B cell (primary cell): Measurements from ENCODE around the gene ARID3A. TPM values are rescaled to one million over a fixed set of nuclear protein-coding genes. Genes with fewer than 3 reads are reported as not detected.

Source experiments
- ATAC-seq: fragments of 200-7000 bp; cut with Tn5 transposase; one replicate; pipeline ENCODE4 v1.10.0; 2021; ENCODE audit warnings: low read depth, mild to moderate bottlenecking, moderate number of reproducible peaks, moderate library complexity
- CTCF ChIA-PET: fragments of 350-600 bp; sonication (Branson Sonifier 250); formaldehyde crosslinking; loops from one replicate; lab custom pipeline; 2021; ENCODE audit warnings: antibody characterized with exemption, inconsistent platforms; lab: Charles Lee
- POLR2A ChIA-PET: fragments of 350-600 bp; sonication (Branson Sonifier 250); formaldehyde crosslinking; loops from one replicate; lab custom pipeline; 2021; ENCODE audit warnings: antibody characterized with exemption; lab: Charles Lee
- DNase-seq: peaks from one replicate; pipeline ENCODE4 v3.0.0; 2013
- H2AFZ ChIP-seq: 2 replicates; pipeline ENCODE4 v1.6.1; 2012; ENCODE audit warnings: mild to moderate bottlenecking, low read depth, low read length; ENCODE audit not compliant: insufficient read depth, poor library complexity, severe bottlenecking
- H3K27ac ChIP-seq, 2 donors: 1 replicate in 1 of 2; 2 replicates in 1 of 2; pipeline ENCODE4 v1.5.1; 2012 to 2013; ENCODE audit warnings: low read length in 2 of 2, mild to moderate bottlenecking in 2 of 2, moderate library complexity in 1 of 2
- H3K27me3 ChIP-seq, 4 experiments: fragments of 200-600 bp in 1 of 4; sonication (generic) in 1 of 4; replicated peaks in 1 of 4; 1 replicate in 2 of 4; 2 replicates in 2 of 4; pipeline versions ENCODE4 v1.6.1 to v1.7.0; 2013 to 2016; ENCODE audit warnings: low read length in 3 of 4, mild to moderate bottlenecking in 2 of 4, mixed read lengths in 1 of 4, moderate library complexity in 1 of 4; ENCODE audit not compliant: insufficient read depth in 4 of 4, control insufficient read depth in 3 of 4; ENCODE audit errors: control extremely low read depth in 1 of 4
- H3K36me3 ChIP-seq, 2 experiments: replicated peaks in 1 of 2; 1 replicate in 1 of 2; 2 replicates in 1 of 2; pipeline versions ENCODE4 v1.6.1 to v1.7.1; 2013; ENCODE audit warnings: low read length in 1 of 2; ENCODE audit not compliant: insufficient read depth in 2 of 2, control insufficient read depth in 1 of 2; ENCODE audit errors: control extremely low read depth in 1 of 2, extremely low read depth in 1 of 2
- H3K4me1 ChIP-seq, 2 donors: fragments of 200-600 bp in 1 of 2; sonication (generic) in 1 of 2; 1 replicate in 1 of 2; 2 replicates in 1 of 2; pipeline versions ENCODE4 v1.5.1 to v1.6.1; 2013 to 2017; ENCODE audit warnings: low read length in 2 of 2; ENCODE audit not compliant: control insufficient read depth in 2 of 2, insufficient read depth in 2 of 2
- H3K4me2 ChIP-seq: replicated peaks from 2 replicates; pipeline ENCODE3; 2012; ENCODE audit warnings: mild to moderate bottlenecking, low read depth, low read length; ENCODE audit not compliant: poor library complexity, severe bottlenecking
- H3K4me3 ChIP-seq, 5 experiments: fragments of 200-600 bp in 1 of 5; sonication (generic) in 1 of 5; 1 replicate in 3 of 5; 2 replicates in 2 of 5; pipeline versions ENCODE4 v1.5.1 to v1.7.0; 2011 to 2016; ENCODE audit warnings: low read length in 4 of 5, mild to moderate bottlenecking in 4 of 5, low read depth in 2 of 5, control low read depth in 1 of 5, moderate library complexity in 1 of 5; ENCODE audit not compliant: insufficient read depth in 1 of 5; ENCODE audit errors: control extremely low read depth in 1 of 5, extremely low read depth in 1 of 5
- H3K79me2 ChIP-seq: fragments of 200-600 bp; sonication (generic); one replicate; pipeline ENCODE4 v1.6.0; 2016; ENCODE audit warnings: low read length; ENCODE audit not compliant: control insufficient read depth, insufficient read depth
- H3K9ac ChIP-seq: fragments of 200-600 bp; sonication (generic); 2 replicates; pipeline ENCODE4 v1.6.1; 2017; ENCODE audit warnings: mild to moderate bottlenecking, low read length, moderate library complexity
- H3K9me3 ChIP-seq, 3 donors: one replicate each; pipeline versions ENCODE4 v1.6.1 to v1.7.1; 2013; ENCODE audit warnings: low read length in 2 of 3; ENCODE audit not compliant: control insufficient read depth in 2 of 3, insufficient read depth in 1 of 3; ENCODE audit errors: control extremely low read depth in 1 of 3
- H4K20me1 ChIP-seq: 2 replicates; pipeline ENCODE4 v1.6.0; 2012; ENCODE audit warnings: mild to moderate bottlenecking, low read length; ENCODE audit not compliant: insufficient read depth, control insufficient read depth, poor library complexity, severe bottlenecking
- H3K27ac Mint-ChIP-seq: one replicate; pipeline ENCODE4 v1.8.0; 2021; ENCODE audit warnings: mixed read lengths
- H3K27me3 Mint-ChIP-seq: one replicate; pipeline ENCODE4 v1.8.0; 2021; ENCODE audit warnings: mixed read lengths
- H3K4me1 Mint-ChIP-seq: one replicate; pipeline ENCODE4 v1.8.0; 2021; ENCODE audit warnings: mixed read lengths
- H3K4me3 Mint-ChIP-seq: one replicate; pipeline ENCODE4 v1.8.0; 2021; ENCODE audit warnings: mixed read lengths
- H3K9me3 Mint-ChIP-seq: one replicate; pipeline ENCODE4 v1.8.0; 2022; ENCODE audit warnings: mixed read lengths; ENCODE audit not compliant: insufficient read depth
- EZH2 ChIP-seq: IDR thresholded peaks from 2 replicates; pipeline ENCODE4 v1.6.1; 2012; ENCODE audit warnings: borderline replicate concordance, low read depth, mild to moderate bottlenecking, moderate library complexity, low read length; ENCODE audit not compliant: insufficient read depth, poor library complexity, severe bottlenecking
- WGBS: methylation state at CpG from one replicate; pipeline ENCODE4 v1.1.5; 2013; ENCODE audit warnings: missing lambda C conversion rate; ENCODE audit not compliant: insufficient coverage; 5-methylcytosine and 5-hydroxymethylcytosine counted together
- intact Hi-C: fragments of 100-400 bp; cut with micrococcal nuclease; formaldehyde crosslinking; loops from one replicate; pipeline ENCODE4 v1.10.0; 2022
- polyA plus RNA-seq: library from polyadenylated mRNA; depleted of rRNA; stranded (reverse); fragments of >200 nt; gene quantifications from 2 replicates; pipeline ENCODE4 v1.2.3, GENCODE V29; 2012
- total RNA-seq, 2 donors: library from RNA; stranded (reverse); fragments of 120-200 nt in 1 of 2; gene quantifications; 1 replicate in 1 of 2; 2 replicates in 1 of 2; pipeline versions ENCODE4 v1.2.3 to v1.2.4, GENCODE V29; 2013 to 2022
- TF ChIP-seq, protein P1 (sequence below): fragments of 200-600 bp; IDR thresholded peaks from one replicate; pipeline ENCODE4 v1.8.0; 2022; ENCODE audit warnings: antibody characterized with exemption, mild to moderate bottlenecking

The ARID3A gene
- total and polyA plus RNA-seq, 2 donors (not counting 1 experiment from before 2014, with no cell fraction given): 22.9 to 60.5 TPM

DNA sequence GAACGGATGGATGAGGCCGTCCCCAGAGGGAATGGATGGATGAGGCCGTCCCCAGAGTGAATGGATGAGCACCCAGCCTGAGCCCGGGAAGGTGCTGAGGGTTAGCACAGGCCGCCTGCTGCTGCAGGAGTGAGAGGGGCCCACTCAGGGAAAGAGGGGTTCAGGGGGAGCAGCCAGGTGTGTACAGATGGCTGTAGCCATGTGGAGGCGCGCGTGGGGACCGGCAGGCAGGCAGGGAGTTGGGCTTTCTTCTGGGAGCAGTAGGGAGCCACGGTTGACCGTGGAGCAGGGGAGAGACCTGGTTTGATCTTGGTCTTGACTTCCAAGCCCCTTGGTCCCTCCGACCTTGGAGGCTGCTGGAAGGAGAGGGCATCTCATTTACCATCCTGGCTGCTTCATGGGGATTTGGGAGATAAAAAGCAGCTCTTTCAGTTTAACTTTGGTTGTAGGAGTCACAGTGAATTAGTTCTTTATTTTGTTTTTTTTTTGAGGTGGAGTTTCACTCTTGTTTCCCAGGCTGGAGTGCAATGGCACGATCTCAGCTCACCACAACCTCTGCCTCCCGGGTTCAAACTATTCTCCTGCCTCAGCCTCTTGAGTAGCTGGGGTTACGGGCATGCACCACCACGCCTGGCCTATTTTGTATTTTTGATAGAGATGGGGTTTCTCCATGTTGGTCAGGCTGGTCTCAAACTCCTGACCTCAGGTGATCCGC, 24.7 kb downstream of the ARID3A start:
- intact Hi-C loops: no loop called here
- no peaks in the 10 kb centered on the region for H3K36me3 ChIP-seq
- DNase-seq (no peak), ATAC-seq (no peak)
- ChIA-PET CTCF (interaction anchor here (0.9 to 4.2 kb wide), 2 partner anchors 27 to 33 kb away, joined by 3 to 26 read pairs; partner anchors contain the start of gene WDR18), POLR2A (interaction anchor here (0.6 to 1.3 kb wide), 5 partner anchors 9 to 117 kb away, joined by 3 to 6 read pairs (median 4); partner anchors contain the start of gene ARHGAP45)
- 81% methylated on average over 12 of the region's 17 CpGs for WGBS
- H3K79me2 ChIP-seq: peaks cover 57% of the 10 kb centered on the region
- H3K27ac ChIP-seq: no peak overlapping the region
- Mint-ChIP-seq H3K4me3 (peak overlapping the region; percentile 62), H3K9me3 (no peaks in the 10 kb centered on the region), H3K27me3 (no peaks in the 10 kb centered on the region), H3K4me1 (peaks cover 56% of the 10 kb centered on the region), H3K27ac (peak overlapping the region; percentile 80)
- no peak overlapping the region for H3K4me3 ChIP-seq
- no peak overlapping the region for H2AFZ ChIP-seq
- TF ChIP-seq EZH2: no peak
- TF ChIP-seq, protein P1, sequence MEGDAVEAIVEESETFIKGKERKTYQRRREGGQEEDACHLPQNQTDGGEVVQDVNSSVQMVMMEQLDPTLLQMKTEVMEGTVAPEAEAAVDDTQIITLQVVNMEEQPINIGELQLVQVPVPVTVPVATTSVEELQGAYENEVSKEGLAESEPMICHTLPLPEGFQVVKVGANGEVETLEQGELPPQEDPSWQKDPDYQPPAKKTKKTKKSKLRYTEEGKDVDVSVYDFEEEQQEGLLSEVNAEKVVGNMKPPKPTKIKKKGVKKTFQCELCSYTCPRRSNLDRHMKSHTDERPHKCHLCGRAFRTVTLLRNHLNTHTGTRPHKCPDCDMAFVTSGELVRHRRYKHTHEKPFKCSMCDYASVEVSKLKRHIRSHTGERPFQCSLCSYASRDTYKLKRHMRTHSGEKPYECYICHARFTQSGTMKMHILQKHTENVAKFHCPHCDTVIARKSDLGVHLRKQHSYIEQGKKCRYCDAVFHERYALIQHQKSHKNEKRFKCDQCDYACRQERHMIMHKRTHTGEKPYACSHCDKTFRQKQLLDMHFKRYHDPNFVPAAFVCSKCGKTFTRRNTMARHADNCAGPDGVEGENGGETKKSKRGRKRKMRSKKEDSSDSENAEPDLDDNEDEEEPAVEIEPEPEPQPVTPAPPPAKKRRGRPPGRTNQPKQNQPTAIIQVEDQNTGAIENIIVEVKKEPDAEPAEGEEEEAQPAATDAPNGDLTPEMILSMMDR: no peak
- H3K9ac ChIP-seq: no peak overlapping the region
- no peaks in the 10 kb centered on the region for H3K9me3 ChIP-seq
- peaks cover 33% of the 10 kb centered on the region for H4K20me1 ChIP-seq
- H3K4me1 ChIP-seq: peaks cover 48 to 84% of the 10 kb centered on the region in 2 donors
- H3K27me3 ChIP-seq: no peaks in the 10 kb centered on the region
- peak overlapping the region; percentile 15 for H3K4me2 ChIP-seq
